GM19468 (cell line): ENCODE data around the gene C1RL.

Experiments used
- ATAC-seq: cut with Tn5 transposase; IDR thresholded peaks from one replicate; pipeline ENCODE4 v1.9.1; 2021; ENCODE audit warnings: mild to moderate bottlenecking, moderate library complexity, moderate number of reproducible peaks; ENCODE audit not compliant: unreplicated experiment; ENCODE audit errors: extremely low read depth

The C1RL gene

GRCh38 chr12:7108796-7109571, at the start of gene C1RL:
TSS of gene C1RL (minus strand) at chr12:7109214. CDS start at chr12:7109180, 34 bp downstream.
- no peak for ATAC-seq

GRCh38 chr12:7157391-7157790, 48.4 kb upstream of the C1RL start:
- no peak for ATAC-seq

GRCh38 chr12:7156259-7157197, 47.5 kb upstream of the C1RL start:
- no peak for ATAC-seq

GRCh38 chr12:7155471-7156034, 46.5 kb upstream of the C1RL start:
- ATAC-seq = no peak

- ATAC-seq = no peak
Observed at GRCh38 chr12:7154901-7155470, 46.0 kb upstream of the C1RL start.

- ATAC-seq = no peak
Observed at GRCh38 chr12:7154042-7154441, 45.0 kb upstream of the C1RL start.

- ATAC-seq = no peak
Observed at GRCh38 chr12:7152818-7153217, 43.8 kb upstream of the C1RL start.

- ATAC-seq = no peak
Observed at GRCh38 chr12:7151532-7151931, 42.5 kb upstream of the C1RL start.

- ATAC-seq = no peak
Observed at GRCh38 chr12:7150841-7151240, 41.8 kb upstream of the C1RL start.

- no peak for ATAC-seq
Observed at GRCh38 chr12:7150356-7150755, 41.3 kb upstream of the C1RL start.

- no peak for ATAC-seq
Observed at GRCh38 chr12:7146906-7147305, 37.9 kb upstream of the C1RL start.

- no peak for ATAC-seq
Observed at GRCh38 chr12:7146228-7146627, 37.2 kb upstream of the C1RL start.

GRCh38 chr12:7145671-7146070, 36.7 kb upstream of the C1RL start:
- no peak for ATAC-seq

- ATAC-seq = no peak
Observed at GRCh38 chr12:7144414-7145120, 35.6 kb upstream of the C1RL start.

- no peak for ATAC-seq
Observed at GRCh38 chr12:7143564-7143963, 34.5 kb upstream of the C1RL start.

- no peak for ATAC-seq
Observed at GRCh38 chr12:7142809-7143465, 33.9 kb upstream of the C1RL start.

- ATAC-seq = no peak
Observed at GRCh38 chr12:7142056-7142644, 33.1 kb upstream of the C1RL start.

GRCh38 chr12:7141351-7142005, 32.5 kb upstream of the C1RL start:
- ATAC-seq = no peak

- no peak for ATAC-seq
Observed at GRCh38 chr12:7139200-7139599, 30.2 kb upstream of the C1RL start.
